Measurements from ENCODE around the gene SETDB2. TPM values are rescaled to one million over a fixed set of nuclear protein-coding genes. Genes with fewer than 3 reads are reported as not detected.

The SETDB2 gene
- total and polyA plus RNA-seq, 10 of the 15 experiments (the other 5 are each of a cell fraction or from before 2014, with no cell fraction given): 1.2 to 10.0 (median 7.4) TPM

DNA sequence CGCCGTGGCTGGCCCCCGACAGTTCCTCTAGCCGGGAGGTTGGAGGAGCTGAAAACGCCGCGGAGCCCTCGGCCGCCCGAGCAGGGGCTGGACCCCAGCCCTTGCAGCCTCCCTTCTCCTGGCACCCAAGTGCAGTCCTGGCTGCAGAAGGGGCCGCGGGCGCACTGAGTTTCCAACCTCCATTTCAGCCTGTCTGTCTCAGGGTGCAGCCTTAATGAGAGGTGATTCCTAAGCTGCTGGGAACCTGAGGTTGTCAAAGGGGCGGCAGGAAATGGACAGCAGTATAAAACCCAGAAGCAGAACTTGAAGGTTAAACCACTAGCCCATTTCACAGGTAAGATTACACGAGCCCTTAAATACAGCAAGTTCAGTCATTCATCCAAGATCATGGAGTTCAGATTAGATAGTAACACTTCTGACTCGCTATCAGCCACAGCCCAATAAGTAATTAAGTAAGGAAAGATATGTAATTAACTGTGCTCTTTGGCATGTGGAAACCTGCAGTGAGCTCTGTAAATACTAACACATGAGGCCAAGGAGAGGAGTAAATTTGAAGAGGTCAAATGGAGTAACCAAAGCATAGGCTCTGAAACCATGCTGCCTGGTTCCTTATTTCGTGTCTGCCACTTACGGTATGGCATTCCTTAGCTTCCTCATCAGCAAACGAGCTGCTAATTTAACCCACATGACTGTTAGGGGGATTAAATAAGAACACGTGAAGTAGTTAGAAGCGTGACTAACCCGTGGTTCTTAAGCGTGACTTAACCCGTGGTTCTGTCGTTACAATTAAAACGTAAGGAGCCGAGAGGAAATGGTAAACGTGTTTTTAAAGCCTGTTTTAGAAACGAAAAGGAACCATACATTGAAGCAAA lies 686 bp downstream of the SETDB2 start (continued):
- TF ChIP-seq ZBTB40 (IDR thresholded peaks at IDR 0.05; ENCODE audit: borderline replicate concordance): no peak
- no peak for TF ChIP-seq SMAD5 (IDR thresholded peaks at IDR 0.05; ENCODE audit: low read depth)
- no peak; the same call in 1 of the 2 replicates for TF ChIP-seq PAX5 (IDR thresholded peaks at IDR 0.05; ENCODE audit: borderline replicate concordance, low read depth, low read length)
- TF ChIP-seq RELB (IDR thresholded peaks at IDR 0.05; ENCODE audit: low read depth): peak; percentile 82
- 0 out of 2 replicates have a peak, but pooled peaks have one; percentile 10 for TF ChIP-seq NR2F1 (conservative IDR thresholded peaks at IDR 0.05)
- TF ChIP-seq HDGF (IDR thresholded peaks at IDR 0.05): no peak
- TF ChIP-seq ZBTB11 (CRISPR knock-in tag; IDR thresholded peaks at IDR 0.05): no peak
- TF ChIP-seq HDAC2 (IDR thresholded peaks at IDR 0.05): no peak
- peak; percentile 74; the same call in 1 of the 2 replicates for TF ChIP-seq PAX8 (IDR thresholded peaks at IDR 0.05)
- TF ChIP-seq TCF3 (IDR thresholded peaks at IDR 0.05; ENCODE audit: borderline replicate concordance, insufficient read depth, low read depth, low read length): 0 out of 2 replicates have a peak, but pooled peaks have one; percentile 19
- TF ChIP-seq, protein P1, sequence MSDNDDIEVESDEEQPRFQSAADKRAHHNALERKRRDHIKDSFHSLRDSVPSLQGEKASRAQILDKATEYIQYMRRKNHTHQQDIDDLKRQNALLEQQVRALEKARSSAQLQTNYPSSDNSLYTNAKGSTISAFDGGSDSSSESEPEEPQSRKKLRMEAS (IDR thresholded peaks at IDR 0.05; ENCODE audit: low read depth, low read length): peak; percentile 74; the same call in 1 of the 2 replicates
- TF ChIP-seq YY1 (IDR thresholded peaks at IDR 0.05; ENCODE audit: low read depth, low read length): no peak
- TF ChIP-seq SREBF1 (IDR thresholded peaks at IDR 0.05; ENCODE audit: low read length): no peak
- TF ChIP-seq CHD2 (IDR thresholded peaks at IDR 0.05; ENCODE audit: borderline replicate concordance, low read depth, low read length): 0 out of 2 replicates have a peak, but pooled peaks have one; percentile 45
- TF ChIP-seq GABPA (IDR thresholded peaks at IDR 0.05; ENCODE audit: low read depth): 0 out of 2 replicates have a peak, but pooled peaks have one; percentile 22
- peak; percentile 78 for TF ChIP-seq MTA2 (IDR thresholded peaks at IDR 0.05; ENCODE audit: low read depth)
- peak; percentile 40 for TF ChIP-seq KLF5 (IDR thresholded peaks at IDR 0.05; ENCODE audit: partially characterized antibody)
- TF ChIP-seq WRNIP1 (IDR thresholded peaks at IDR 0.05; ENCODE audit: borderline replicate concordance, low read depth, low read length): no peak
- TF ChIP-seq RUNX3 (IDR thresholded peaks at IDR 0.05; ENCODE audit: low read length): 0 out of 2 replicates have a peak, but pooled peaks have one; percentile 29
- no peak for TF ChIP-seq CHD1 (IDR thresholded peaks at IDR 0.05; ENCODE audit: low read depth, low read length)
- TF ChIP-seq BHLHE40 (IDR thresholded peaks at IDR 0.05; ENCODE audit: borderline replicate concordance in 1 of 2, low read depth in 2 of 2, low read length in 1 of 2): peak; percentile 98

All from GM12878 (cell line).